ENCODE data around the gene PDE3A. TPM values are rescaled to one million over a fixed set of nuclear protein-coding genes. Genes with fewer than 3 reads are reported as not detected.

The PDE3A gene
- total RNA-seq, 1 donor from 2014 or later = 6.5 TPM

GRCh38 chr12:20711846-20712245 lies 343.5 kb downstream of the PDE3A start:
- DNase-seq (ENCODE audit: low spot score) = no peak

GRCh38 chr12:20716037-20716436 lies 347.7 kb downstream of the PDE3A start:
- no peak for DNase-seq (ENCODE audit: low spot score)

GRCh38 chr12:20716985-20717384 lies 348.6 kb downstream of the PDE3A start:
- no peak for DNase-seq (ENCODE audit: low spot score)

- no peak for DNase-seq (ENCODE audit: low spot score)
These were observed 350.0 kb downstream of the PDE3A start for GRCh38 chr12:20718294-20718693.

GRCh38 chr12:20722142-20722541 lies 353.8 kb downstream of the PDE3A start:
- DNase-seq (ENCODE audit: low spot score) = no peak

- no peak for DNase-seq (ENCODE audit: low spot score)
These were observed 362.9 kb downstream of the PDE3A start for GRCh38 chr12:20731274-20731673.

All from ureter (tissue), 1 donor.